COLO668 (cell line): ENCODE measurements around the gene AP3D1.
A peak's percentile ranks its signal among the peaks of the same experiment; 100 is the strongest.

Experiments
- DNase-seq: peaks from one replicate; lab custom pipeline; 2025; ENCODE audit not compliant: unreplicated experiment; lab: John Stamatoyannopoulos, UW

The AP3D1 gene

DNA sequence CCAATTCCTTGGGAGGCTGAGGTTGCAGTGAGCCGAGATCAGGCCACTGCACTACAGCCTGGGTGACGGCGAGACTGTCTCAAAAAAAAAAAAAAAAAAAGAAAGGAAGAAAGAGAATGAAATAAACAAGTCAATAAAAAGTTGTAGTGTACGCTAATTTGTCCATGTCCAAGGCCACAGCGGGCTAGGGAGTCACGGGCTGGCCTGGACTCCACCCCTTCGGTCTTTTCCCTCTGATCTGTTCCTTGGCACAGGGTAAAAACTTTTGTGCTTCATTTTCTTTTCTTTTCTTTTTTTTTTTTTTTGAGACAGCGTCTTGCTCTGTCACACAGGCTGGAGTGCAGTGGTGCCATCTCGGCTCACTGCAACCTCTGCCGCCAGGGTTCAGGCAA lies 80.9 kb downstream of the AP3D1 start:
- no peak for DNase-seq

DNA sequence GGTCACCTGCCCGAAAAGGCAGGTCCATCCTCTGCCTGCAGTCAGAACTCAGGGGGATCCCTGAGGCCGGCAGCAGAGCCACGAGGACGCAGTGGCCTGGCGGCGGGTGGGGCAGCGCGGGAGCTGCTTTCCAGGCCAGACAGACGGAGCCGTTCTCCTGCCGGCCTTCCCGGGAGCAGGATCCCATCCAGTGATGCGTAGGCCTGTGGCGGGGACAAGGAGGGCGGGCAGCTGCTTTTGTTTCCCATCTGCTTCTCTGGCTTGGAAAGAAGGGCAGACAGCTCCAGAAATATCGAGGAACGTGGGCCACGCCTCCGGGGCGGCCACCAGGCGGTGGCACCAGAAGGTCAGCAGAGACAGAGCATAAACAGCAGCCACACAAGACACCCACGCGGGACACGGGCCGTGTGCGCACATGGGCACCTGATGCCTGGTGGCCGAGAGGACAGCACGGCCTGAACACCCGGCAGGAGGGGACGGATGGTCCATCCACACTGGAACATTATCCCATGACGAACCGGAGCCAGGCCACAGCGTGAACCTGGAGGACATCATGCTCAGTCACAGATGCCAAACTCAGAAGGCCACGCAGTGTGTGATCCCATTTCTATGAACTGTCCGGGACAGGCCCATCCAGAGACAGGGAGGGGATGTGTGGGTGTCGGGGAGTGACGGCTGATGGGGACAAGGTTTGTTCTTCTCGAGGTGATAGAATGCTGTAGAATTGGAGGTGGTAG lies 86.4 kb downstream of the AP3D1 start:
- DNase-seq = peak; percentile 18

DNA sequence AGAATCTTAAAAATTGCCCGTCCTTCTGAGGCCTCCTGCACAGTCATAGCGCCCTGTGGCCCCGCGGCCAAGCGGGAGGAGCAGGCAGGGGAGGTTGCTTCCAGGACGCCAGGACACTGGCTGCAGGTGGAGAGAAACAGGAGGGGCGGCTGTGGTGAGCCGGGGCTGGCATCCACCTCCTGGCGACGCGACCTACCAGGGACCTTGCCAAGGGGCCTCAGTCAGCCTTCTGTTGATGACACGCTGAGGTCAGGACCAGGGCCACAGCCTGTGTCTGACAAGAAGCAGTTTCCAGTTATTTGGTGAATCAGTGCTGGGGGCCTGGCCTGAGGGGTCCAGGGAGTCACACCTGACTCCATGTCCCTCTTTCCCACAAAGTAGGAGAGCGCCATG lies 87.0 kb downstream of the AP3D1 start:
- DNase-seq = peak; percentile 9

DNA sequence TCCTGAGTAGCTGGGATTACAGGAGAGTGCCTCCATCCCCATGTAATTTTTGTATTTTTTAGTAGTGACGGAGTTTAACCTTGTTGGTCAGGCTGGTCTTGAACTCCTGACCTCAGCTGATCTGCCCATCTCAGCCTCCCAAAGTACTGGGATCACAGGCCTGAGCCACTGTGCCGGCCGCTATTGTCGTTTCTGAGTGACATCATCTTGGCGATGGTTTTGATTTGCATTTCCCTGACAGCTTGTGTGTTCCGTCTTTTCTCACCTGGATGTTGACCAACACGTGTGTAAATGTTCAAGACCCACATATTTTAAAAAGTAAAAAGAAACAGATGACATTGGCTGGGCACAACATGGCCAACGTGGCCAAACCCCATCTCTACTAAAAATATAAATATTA lies 87.5 kb downstream of the AP3D1 start:
- DNase-seq = no peak

DNA sequence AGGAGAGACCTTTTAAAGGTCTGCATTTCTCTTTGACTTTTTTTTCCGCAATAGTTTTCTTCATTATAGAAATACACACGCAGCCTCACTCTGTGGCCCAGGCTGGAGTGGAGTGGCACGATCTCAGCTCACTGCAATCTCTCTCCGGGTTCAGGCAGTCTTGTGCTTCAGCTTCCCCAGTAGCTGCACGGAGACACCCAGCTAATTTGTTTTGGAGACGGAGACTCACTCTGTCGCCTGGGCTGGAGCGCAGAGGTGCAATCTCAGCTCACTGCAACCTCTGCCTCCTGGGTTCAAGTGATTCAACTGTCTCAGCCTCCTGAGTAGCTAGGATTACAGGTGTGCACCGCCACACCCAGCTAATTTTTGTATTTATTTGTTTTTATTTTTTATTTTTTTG lies 88.6 kb downstream of the AP3D1 start:
- DNase-seq = no peak

DNA sequence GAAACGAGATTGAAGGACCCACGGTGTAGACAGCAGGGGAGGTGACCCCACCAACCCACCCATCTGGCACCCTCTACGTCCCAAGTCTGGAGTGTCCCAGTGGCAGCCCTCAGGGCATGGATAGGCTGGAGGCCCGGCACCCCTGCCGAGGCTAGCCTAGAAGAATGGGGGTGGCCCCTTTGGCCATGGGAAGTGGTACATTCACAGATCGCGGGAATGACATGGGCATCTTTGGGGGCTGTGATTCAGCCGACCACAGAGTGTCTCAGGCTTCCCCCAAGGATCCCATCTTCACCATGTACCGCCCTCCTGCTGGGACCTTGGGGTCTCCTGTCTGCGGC lies 89.0 kb downstream of the AP3D1 start:
- DNase-seq = no peak

DNA sequence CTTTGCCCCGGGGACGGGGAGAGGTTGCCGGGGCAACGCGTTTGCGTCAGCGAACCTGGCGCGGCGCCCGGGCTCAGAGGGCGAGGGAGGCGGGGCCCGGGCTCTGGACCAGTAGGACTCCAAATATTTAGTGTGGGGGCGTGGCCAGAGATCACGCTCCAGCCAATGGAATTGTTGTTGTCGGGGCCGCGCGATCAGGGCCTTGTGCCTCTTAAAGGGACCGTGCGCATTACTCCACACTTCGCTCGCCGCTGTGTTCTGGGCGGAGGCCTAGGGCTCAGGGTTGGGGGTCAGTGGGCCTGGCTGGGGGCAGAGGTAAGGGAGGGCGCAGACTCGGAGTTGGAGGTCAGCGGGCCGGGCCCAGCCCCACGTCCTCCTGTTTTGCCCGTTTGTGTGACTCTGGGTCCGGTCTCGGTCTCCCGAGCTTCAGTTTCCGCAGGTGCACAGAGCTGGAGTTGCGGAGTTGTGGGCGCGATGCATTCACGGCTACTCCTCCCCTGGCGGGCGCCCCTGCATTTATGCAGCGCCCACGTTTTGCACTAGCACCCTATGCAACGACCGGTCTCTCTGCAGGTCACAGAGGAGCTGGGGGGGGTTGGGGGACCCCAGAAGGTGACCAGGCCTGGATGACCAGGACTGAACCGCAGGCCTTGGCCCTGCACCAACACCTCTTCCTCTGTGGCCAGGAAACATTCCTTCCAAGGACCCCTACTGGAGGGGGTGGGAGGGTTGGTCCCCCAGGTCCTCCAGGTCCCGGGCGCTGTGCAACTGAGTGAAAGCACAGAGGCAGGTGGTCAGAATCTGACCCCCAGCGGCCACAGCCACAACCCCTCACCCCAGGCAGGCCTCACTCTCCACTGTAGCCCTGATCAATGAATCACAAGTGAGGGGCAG lies 89.6 kb downstream of the AP3D1 start:
- peak; percentile 99 for DNase-seq

DNA sequence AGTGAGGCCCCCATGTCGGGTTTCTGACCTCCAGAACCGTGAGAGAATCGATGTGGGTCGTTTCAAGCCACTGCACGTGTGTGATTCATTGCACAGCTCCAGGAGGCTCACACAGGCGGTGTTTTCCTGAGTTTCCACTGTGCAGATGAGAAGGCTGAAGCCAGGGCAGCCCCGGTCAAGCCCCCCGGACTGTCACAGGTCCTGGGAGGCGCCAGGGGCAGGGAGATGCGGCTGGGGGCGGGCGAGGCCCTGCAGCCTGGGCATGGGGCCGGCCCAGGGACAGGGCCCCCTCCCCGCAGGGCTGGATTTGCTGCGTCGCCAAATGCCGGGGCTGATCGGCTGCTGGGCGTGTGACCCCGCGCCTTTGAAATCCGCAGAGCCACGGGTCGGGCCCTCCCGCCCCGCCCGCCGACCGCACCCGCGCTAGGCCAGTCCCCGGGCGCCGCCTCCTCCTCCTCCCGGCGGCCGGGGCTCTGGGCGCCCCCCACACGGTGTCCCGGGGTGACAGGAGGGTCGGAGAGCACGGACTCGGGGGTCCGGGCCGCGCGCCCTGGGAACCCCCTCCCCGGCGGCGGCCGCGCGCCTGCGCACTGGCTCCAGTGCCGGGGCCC lies 90.4 kb downstream of the AP3D1 start:
- no peak for DNase-seq

DNA sequence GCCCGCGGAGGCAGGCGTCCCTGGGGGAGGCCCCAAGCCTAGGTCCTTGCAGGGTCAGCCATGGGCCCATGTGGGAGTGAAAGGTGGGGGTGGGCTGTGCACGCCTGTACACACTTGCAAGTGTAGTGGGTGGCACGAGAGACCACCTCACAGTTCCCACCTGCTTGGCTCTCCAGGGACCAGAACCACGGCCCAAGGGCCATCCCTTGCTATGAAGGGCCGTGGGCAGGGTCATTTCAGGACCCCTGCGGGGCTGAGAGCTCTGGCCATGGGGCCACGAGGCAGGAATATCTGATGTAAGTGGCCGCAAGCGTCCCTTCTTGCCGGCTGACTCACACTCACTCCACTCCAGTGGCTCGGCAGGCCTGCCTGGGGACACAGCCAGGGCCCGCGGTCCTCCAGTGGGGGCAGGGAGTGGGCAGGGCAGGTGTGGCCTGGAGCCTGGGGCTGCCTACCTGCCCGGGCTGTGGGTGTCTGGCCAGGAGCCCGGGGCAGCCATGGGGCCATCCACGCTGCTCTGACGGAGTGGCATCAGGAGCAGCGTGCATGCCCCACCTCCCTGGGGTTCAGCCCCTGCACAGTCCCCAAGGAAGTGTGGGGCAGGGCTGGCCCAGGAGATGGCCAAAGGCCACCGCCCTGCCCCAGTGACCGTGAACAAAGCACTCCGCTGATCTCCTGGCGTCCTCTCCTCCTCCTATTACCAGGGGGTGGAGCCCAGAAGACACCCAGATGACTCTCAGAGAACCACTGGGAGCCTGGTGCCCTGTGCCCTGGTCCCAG lies 91.8 kb downstream of the AP3D1 start:
- DNase-seq = peak; percentile 87

DNA sequence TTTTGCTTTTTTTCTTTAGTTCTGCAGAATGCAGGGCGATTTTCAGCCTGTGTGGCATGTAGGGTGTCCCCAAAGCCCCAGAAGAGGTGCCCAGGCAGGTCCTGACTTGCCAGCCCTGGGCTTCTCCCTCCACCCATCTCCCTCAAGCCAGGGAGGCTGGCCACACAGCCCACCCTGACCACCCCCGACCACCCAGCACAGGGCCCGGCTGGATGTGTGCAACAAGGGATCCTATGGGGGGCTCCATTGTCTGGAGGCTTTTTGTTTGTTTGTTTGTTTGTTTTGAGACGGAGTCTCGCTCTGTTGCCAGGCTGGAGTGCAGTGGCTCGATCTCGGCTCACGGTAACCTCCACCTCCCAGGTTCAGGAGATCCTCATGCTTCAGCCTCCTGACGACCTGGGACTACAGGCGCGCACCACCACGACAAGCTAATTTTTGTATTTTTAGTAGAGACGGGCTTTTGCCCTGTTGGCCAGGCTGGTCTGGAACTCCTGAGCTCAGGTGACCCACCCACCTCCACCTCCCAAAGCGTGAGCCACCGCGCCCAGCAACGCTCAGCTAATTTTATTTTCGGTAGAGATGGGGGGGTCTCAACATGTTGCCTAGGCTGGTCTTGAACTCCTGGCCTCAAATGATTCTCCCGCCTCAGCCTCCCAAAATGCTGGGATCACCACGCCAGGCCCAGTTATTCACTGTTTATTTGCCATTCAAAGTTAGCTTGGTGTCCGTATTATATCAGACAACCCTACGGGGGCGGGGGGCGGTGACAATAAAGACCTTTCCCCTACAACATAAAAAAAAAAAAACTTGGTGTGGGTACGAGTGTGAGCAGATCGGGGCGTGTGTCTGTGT lies 92.6 kb downstream of the AP3D1 start:
- no peak for DNase-seq

DNA sequence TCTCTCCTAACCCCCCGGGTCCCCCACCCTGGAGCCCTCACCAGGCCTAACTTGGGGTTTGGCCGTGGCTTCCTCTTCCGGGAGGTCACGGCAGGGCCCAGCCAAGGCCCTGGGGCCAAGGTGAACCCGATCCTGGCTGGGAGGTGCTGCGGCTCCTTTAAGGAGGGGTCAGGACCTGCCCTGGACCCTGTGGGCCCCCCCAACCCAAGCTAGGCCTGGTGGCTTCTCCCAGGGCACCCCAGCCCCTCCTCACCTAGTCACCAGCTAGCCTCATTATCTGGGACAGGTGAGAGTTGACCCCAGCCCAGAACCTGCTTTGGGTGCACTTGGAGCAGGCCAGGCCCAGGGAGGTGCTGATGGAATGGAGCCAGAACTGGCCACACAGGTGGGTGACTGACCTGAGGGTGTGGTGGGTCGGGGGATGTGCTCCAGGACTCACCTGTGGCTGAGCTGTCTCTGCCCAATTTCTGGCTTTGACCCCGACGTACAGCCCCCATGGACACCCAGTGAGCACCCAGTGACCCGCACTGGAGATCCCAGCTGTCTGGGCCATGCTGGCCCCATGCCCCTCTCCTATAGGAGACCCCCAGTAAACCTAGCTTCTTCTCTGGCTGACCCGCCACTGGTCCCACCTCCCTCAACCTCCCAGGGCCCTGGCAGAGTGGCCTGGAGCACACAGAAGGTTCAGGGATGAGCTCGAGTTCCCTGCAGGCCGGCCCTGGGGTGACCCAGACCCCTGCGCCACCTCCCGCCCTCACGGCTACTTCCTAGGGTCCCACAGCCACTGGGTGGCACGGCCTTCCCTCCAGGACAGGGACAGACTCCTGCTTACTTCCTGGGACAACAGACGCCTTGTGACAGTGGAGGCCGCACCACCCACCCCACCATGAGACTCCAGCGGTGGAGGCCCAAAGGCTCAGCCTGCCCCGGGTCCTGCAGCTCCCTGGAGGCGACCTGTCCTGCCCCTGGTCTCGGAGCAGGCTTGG lies 93.6 kb downstream of the AP3D1 start:
- no peak for DNase-seq

DNA sequence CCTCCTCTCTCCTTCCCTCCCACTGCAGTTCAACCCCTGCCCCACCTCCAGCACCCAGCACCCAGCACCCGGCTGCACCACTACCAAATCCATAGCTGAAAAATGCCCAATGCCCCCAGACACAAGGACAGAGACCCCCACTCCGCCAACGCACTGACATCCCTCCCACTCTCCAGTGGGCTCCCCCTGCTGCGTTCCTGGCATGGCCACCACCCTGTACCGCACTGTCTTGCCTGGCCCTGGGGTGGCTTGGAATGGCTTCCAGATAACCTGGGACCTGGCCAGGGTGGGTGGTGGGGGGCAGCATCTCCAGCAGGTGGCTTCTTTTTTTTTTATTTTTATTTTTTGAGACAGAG lies 94.6 kb downstream of the AP3D1 start:
- DNase-seq = no peak

DNA sequence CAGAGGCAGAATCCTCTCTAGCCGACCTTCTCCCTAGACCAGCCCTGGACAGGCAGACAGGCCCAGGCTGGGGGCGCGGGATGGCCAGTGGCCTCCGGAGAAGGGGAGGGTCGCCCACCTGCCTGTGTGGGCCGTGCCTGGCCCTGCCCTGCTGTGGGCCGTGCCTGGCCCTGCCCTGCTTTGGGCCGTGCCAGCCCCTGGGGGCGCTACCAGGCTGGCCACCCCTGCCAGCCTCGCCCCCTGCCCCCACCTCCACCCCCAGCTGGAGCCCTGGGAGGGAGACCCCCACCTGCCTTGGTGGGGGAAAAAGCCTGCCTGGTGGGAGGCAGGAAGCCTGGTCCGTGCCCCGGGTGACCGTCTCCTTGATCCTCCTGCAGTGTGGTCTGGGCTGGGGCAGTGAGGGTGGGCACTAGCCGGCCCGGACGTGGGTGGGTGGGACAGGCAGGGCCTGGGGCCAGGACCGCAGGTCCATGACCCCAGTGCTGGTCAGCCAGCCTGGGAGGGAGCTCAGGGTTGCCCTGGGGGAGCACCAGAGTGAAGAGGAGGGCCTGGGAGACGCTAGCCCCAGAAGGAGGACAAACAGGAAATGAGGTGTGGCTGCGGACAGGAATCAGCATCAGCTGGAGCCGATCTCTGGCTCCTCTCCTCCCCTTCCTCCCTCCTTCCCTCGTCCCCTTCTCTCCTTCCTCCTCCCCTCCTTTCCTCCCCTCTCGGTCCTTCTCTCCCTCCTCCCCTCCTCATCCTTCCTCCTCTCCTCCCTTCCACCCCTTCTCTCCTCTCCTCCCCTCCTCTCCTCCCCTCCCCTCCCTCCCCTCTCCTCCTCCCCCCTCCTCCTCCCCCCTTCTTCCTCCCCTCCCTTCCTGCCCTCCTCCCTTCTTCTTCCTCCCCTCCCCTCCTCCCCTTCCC lies 95.2 kb downstream of the AP3D1 start:
- peak; percentile 25 for DNase-seq

DNA sequence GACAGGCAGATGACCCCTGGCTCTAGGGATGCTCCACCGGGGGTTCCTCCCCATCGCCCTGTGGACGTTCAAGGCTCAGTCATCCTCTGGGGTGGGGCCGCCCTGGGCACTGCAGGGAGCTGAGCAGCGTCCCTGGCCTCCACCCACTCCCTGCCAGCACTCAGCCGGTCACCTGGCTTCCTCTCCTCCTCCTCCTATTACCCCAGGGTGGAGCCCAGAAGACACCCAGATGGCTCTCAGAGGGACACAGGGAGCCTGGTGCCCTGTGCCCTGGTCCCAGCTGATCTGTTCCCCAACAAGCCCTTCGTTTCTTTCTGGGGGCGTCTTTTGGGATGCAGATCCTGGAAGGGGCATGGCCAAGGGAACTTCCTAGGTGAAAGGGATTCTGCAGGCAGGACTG lies 96.6 kb downstream of the AP3D1 start:
- DNase-seq = peak; percentile 47

DNA sequence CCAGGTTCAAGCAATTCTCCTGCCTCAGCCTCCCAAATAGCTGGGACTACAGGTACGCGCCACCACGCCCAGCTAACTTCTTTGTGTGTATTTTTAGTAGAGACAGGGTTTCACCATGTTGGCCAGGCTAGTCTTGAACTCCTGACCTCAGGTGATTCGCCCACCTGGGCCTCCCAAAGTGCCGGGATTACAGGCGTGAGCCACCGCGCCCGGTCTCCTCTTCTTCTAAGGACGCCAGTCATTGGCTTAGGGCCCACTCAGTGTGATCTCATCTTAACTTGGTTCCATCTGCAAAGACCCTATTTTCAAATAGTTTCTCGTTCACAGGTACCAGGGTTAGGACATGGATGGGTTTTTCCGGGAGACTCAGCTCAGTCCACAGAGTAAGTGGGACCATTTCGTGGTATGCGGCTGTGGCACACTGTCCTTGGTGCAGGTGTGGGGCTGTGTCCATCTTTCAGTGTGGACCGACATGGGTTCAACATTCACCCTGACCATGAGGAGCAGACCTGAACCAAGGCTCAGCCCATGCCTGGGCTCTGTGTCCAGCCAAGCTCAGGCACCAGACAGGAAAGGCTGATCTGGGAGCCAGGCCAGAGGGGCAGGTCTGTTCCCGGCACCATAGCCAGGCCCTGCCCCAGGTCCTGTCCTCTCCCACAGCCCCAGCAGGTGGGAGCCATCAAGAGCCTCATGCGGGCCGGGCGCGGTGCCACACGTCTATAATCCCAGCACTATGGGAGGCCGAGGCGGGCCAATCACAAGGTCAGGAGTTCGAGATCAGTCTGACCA lies 97.6 kb downstream of the AP3D1 start:
- no peak for DNase-seq

DNA sequence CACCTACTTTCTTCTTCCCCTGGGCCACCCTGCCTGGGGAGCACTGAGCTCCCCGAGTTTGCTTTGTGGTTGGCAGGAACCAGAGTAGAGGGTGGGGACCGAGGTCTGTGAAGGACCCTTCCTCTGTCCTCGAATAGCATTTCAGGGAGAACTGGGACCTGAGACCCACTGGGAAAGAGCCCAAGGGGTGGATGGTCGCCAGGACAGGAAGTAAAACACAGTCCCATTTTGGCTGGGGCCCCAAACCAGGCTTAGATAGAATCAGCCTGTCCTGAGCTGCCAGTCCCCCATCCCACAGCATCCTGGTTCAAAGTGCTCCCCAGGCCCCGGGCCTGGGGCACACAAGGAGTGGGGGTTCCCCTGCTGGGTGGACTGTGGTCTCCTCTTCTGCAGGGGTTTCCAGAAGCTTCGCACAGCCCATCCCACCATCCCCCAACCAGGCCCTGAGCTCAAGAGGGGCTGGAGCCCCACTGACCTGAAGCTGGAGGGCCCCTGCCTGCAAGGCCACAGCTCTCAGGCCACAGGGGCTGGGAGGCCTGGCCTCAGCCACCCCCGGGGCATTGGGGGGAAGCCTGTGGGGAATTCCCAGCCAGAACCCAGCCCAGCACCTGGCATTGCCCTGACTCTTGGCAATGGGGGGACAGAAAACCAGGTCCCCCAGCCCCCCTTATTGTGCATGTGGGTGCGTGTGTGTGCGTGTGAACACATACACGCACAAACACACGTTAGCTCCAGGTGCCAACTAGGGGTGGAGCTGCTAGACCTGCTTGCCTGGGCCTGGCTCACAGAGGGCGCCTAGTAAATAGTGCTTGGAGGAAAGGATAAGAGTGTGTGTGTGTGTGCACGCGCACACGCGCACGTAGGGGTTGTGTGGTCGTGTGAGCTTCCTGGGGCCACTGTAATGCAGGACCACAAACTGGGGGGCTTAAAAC lies 99.3 kb downstream of the AP3D1 start:
- peak; percentile 45 for DNase-seq
